Measurements from ENCODE around the gene PPP1R3A. TPM values are rescaled to one million over a fixed set of nuclear protein-coding genes. Genes with fewer than 3 reads are reported as not detected.

PPP1R3A gene
- total RNA-seq, 1 experiment from 2014 or later, result not detected

- H3K9me3 Mint-ChIP-seq (ENCODE audit: low read depth, unreplicated experiment), result no peaks in the 10 kb centered on the region
- no peak overlapping the region for H3K27ac Mint-ChIP-seq (ENCODE audit: unreplicated experiment)
- intact Hi-C loops (cut with micrococcal nuclease; ENCODE audit: unreplicated experiment), result no loop called here
- CTCF ChIA-PET, result no interaction called here
- no peaks in the 10 kb centered on the region for H3K4me1 Mint-ChIP-seq (ENCODE audit: low read depth, unreplicated experiment)
- no peaks in the 10 kb centered on the region for H3K36me3 Mint-ChIP-seq (ENCODE audit: insufficient read depth, unreplicated experiment)
- no TSS peak for BruUV-seq (replicated peaks)
- H3K27me3 Mint-ChIP-seq (ENCODE audit: unreplicated experiment), result no peaks in the 10 kb centered on the region
- no peak for TF ChIP-seq CTCF (IDR thresholded peaks at IDR 0.05; ENCODE audit: unreplicated experiment)
- DNase-seq, result no peak
- H3K4me3 Mint-ChIP-seq (ENCODE audit: low read depth, unreplicated experiment), result no peak overlapping the region
Observed at GRCh38 chr7:113872981-113873380, 45.8 kb downstream of the PPP1R3A start.

GRCh38 chr7:113867325-113867724, 51.5 kb downstream of the PPP1R3A start:
- no peaks in the 10 kb centered on the region for H3K36me3 Mint-ChIP-seq (ENCODE audit: insufficient read depth, unreplicated experiment)
- intact Hi-C loops (cut with micrococcal nuclease; ENCODE audit: unreplicated experiment), result no loop called here
- no peaks in the 10 kb centered on the region for H3K4me1 Mint-ChIP-seq (ENCODE audit: low read depth, unreplicated experiment)
- no peaks in the 10 kb centered on the region for H3K9me3 Mint-ChIP-seq (ENCODE audit: low read depth, unreplicated experiment)
- CTCF ChIA-PET, result no interaction called here
- no peaks in the 10 kb centered on the region for H3K27me3 Mint-ChIP-seq (ENCODE audit: unreplicated experiment)
- TF ChIP-seq CTCF (IDR thresholded peaks at IDR 0.05; ENCODE audit: unreplicated experiment), result no peak
- H3K4me3 Mint-ChIP-seq (ENCODE audit: low read depth, unreplicated experiment), result no peak overlapping the region
- DNase-seq, result no peak
- BruUV-seq (replicated peaks), result no TSS peak
- H3K27ac Mint-ChIP-seq (ENCODE audit: unreplicated experiment), result no peak overlapping the region

GRCh38 chr7:113856010-113856409, 62.8 kb downstream of the PPP1R3A start:
- Mint-ChIP-seq H3K4me3 (ENCODE audit: low read depth, unreplicated experiment) (no peak overlapping the region), H3K27ac (ENCODE audit: unreplicated experiment) (no peak overlapping the region), H3K9me3 (ENCODE audit: low read depth, unreplicated experiment) (peaks cover 6% of the 10 kb centered on the region), H3K4me1 (ENCODE audit: low read depth, unreplicated experiment) (no peaks in the 10 kb centered on the region), H3K36me3 (ENCODE audit: insufficient read depth, unreplicated experiment) (no peaks in the 10 kb centered on the region), H3K27me3 (ENCODE audit: unreplicated experiment) (no peaks in the 10 kb centered on the region)
- intact Hi-C loops (cut with micrococcal nuclease; ENCODE audit: unreplicated experiment), result no loop called here
- CTCF ChIA-PET, result no interaction called here
- DNase-seq, result no peak
- no TSS peak for BruUV-seq (replicated peaks)
- TF ChIP-seq CTCF (IDR thresholded peaks at IDR 0.05; ENCODE audit: unreplicated experiment), result no peak

- H3K4me3 Mint-ChIP-seq (ENCODE audit: low read depth, unreplicated experiment), result no peak overlapping the region
- H3K4me1 Mint-ChIP-seq (ENCODE audit: low read depth, unreplicated experiment), result no peaks in the 10 kb centered on the region
- H3K9me3 Mint-ChIP-seq (ENCODE audit: low read depth, unreplicated experiment), result no peaks in the 10 kb centered on the region
- no peak overlapping the region for H3K27ac Mint-ChIP-seq (ENCODE audit: unreplicated experiment)
- no peaks in the 10 kb centered on the region for H3K27me3 Mint-ChIP-seq (ENCODE audit: unreplicated experiment)
- BruUV-seq (replicated peaks), result no TSS peak
- no peaks in the 10 kb centered on the region for H3K36me3 Mint-ChIP-seq (ENCODE audit: insufficient read depth, unreplicated experiment)
- intact Hi-C loops (cut with micrococcal nuclease; ENCODE audit: unreplicated experiment), result no loop called here
- DNase-seq, result no peak
- CTCF ChIA-PET, result no interaction called here
- TF ChIP-seq CTCF (IDR thresholded peaks at IDR 0.05; ENCODE audit: unreplicated experiment), result no peak
Observed at GRCh38 chr7:113840954-113841353, 77.9 kb downstream of the PPP1R3A start.

GRCh38 chr7:113835367-113835766, 83.4 kb downstream of the PPP1R3A start:
- no peaks in the 10 kb centered on the region for H3K9me3 Mint-ChIP-seq (ENCODE audit: low read depth, unreplicated experiment)
- intact Hi-C loops (cut with micrococcal nuclease; ENCODE audit: unreplicated experiment), result no loop called here
- DNase-seq, result no peak
- no peak for TF ChIP-seq CTCF (IDR thresholded peaks at IDR 0.05; ENCODE audit: unreplicated experiment)
- CTCF ChIA-PET, result no interaction called here
- no peaks in the 10 kb centered on the region for H3K36me3 Mint-ChIP-seq (ENCODE audit: insufficient read depth, unreplicated experiment)
- no TSS peak for BruUV-seq (replicated peaks)
- H3K27me3 Mint-ChIP-seq (ENCODE audit: unreplicated experiment), result no peaks in the 10 kb centered on the region
- H3K4me1 Mint-ChIP-seq (ENCODE audit: low read depth, unreplicated experiment), result no peaks in the 10 kb centered on the region
- no peak overlapping the region for H3K27ac Mint-ChIP-seq (ENCODE audit: unreplicated experiment)
- no peak overlapping the region for H3K4me3 Mint-ChIP-seq (ENCODE audit: low read depth, unreplicated experiment)
